ENCODE measurements around the gene KLHDC7A.

GRCh38 chr1:18501833-18502232 is 21.1 kb downstream of the KLHDC7A start:
- TF ChIP-seq, protein P1, sequence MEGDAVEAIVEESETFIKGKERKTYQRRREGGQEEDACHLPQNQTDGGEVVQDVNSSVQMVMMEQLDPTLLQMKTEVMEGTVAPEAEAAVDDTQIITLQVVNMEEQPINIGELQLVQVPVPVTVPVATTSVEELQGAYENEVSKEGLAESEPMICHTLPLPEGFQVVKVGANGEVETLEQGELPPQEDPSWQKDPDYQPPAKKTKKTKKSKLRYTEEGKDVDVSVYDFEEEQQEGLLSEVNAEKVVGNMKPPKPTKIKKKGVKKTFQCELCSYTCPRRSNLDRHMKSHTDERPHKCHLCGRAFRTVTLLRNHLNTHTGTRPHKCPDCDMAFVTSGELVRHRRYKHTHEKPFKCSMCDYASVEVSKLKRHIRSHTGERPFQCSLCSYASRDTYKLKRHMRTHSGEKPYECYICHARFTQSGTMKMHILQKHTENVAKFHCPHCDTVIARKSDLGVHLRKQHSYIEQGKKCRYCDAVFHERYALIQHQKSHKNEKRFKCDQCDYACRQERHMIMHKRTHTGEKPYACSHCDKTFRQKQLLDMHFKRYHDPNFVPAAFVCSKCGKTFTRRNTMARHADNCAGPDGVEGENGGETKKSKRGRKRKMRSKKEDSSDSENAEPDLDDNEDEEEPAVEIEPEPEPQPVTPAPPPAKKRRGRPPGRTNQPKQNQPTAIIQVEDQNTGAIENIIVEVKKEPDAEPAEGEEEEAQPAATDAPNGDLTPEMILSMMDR (IDR thresholded peaks at IDR 0.05; ENCODE audit: poor library complexity, severe bottlenecking): no peak
- TF ChIP-seq EZH2 (IDR thresholded peaks at IDR 0.05; ENCODE audit: borderline replicate concordance, insufficient read depth, low read length, poor library complexity, severe bottlenecking): no peak
- TF ChIP-seq POLR2AphosphoS5 (IDR thresholded peaks at IDR 0.05): no peak
- no peak for TF ChIP-seq EP300 (conservative IDR thresholded peaks at IDR 0.05; ENCODE audit: poor library complexity, severe bottlenecking)
- no peak for TF ChIP-seq REST (IDR thresholded peaks at IDR 0.05; ENCODE audit: borderline replicate concordance)
- no peak for TF ChIP-seq SMC3 (conservative IDR thresholded peaks at IDR 0.05; ENCODE audit: poor library complexity)
- no peak for TF ChIP-seq RAD21 (conservative IDR thresholded peaks at IDR 0.05)
